Stomach (tissue), 9 donors: ENCODE results near the gene TRAPPC3. TPM values are rescaled to one million over a fixed set of nuclear protein-coding genes. Genes with fewer than 3 reads are reported as not detected.

Source experiments
- DNase-seq, 2 donors: peaks; one replicate each; pipeline versions ENCODE4 v3.0.0 to v3.0.0-alpha.2; 2013 to 2019
- H3K27ac ChIP-seq, 5 donors: fragments of 200-600 bp in 4 of 5; sonication (generic) in 4 of 5; one replicate each; pipeline ENCODE4 v1.5.1; 2013 to 2019; ENCODE audit warnings: mild to moderate bottlenecking in 1 of 5, moderate library complexity in 1 of 5
- H3K27me3 ChIP-seq, 3 donors: fragments of 200-600 bp; sonication (generic); one replicate each; pipeline ENCODE4 v1.5.1; 2017 to 2019; ENCODE audit warnings: mixed run types in 1 of 3
- H3K36me3 ChIP-seq, 4 donors: fragments of 200-600 bp; sonication (generic); 1 replicate in 3 of 4; 2 replicates in 1 of 4; pipeline ENCODE4 v1.5.1; 2016 to 2019
- H3K4me1 ChIP-seq, 4 donors: fragments of 200-600 bp; sonication (generic); one replicate each; pipeline ENCODE4 v1.5.1; 2016 to 2019
- H3K4me3 ChIP-seq, 4 donors: fragments of 200-600 bp; sonication (generic) in 3 of 4; one replicate each; pipeline ENCODE4 v1.5.1; 2016 to 2019; ENCODE audit warnings: mild to moderate bottlenecking in 1 of 4
- H3K9me3 ChIP-seq, 4 donors: fragments of 200-600 bp; sonication (generic); one replicate each; pipeline ENCODE4 v1.5.1; 2016 to 2019
- EP300 ChIP-seq: sonication (generic); formaldehyde crosslinking; IDR thresholded peaks from one replicate; pipeline ENCODE4 v1.6.1; 2017; ENCODE audit warnings: antibody characterized with exemption
- POLR2A ChIP-seq, 4 donors: fragments of 450-650 bp; IDR thresholded peaks; one replicate each; pipeline ENCODE4 v1.6.1; 2016; ENCODE audit warnings: antibody characterized with exemption in 4 of 4, control low read depth in 2 of 4, mild to moderate bottlenecking in 1 of 4, moderate library complexity in 1 of 4
- POLR2AphosphoS5 ChIP-seq, 3 donors: sonication (generic); formaldehyde crosslinking; IDR thresholded peaks; one replicate each; pipeline ENCODE4 v1.6.1; 2016; ENCODE audit warnings: antibody characterized with exemption in 3 of 3
- WGBS, 5 donors: extraction: QIAGEN DNeasy Blood & Tissue Kit in 3 of 5; methylation state at CpG; one replicate each; pipeline versions ENCODE4 v1.1.5 to v1.1.7; 2013 to 2018; 5-methylcytosine and 5-hydroxymethylcytosine counted together
- intact Hi-C: fragments of 100-400 bp; cut with DNase I; formaldehyde crosslinking; loops from one replicate; pipeline ENCODE4 v1.15.1; 2023; ENCODE audit warnings: low total_unique reads
- polyA plus RNA-seq, 3 donors: library from polyadenylated mRNA; stranded (reverse); fragments of 200-250 nt; gene quantifications; one replicate each; pipeline ENCODE4 v1.2.3, GENCODE V29; 2013
- total RNA-seq, 5 donors: library from RNA; depleted of rRNA; stranded (reverse); fragments of >200 nt; gene quantifications; one replicate each; pipeline versions ENCODE4 v1.1.0 to v1.2.3, GENCODE V29; 2014 to 2016
- TF ChIP-seq, protein P1 (sequence below), 7 experiments: fragments of 450-650 bp in 4 of 7; fragments of 200-600 bp in 3 of 7; sonication (generic) in 3 of 7; IDR thresholded peaks; one replicate each; pipeline ENCODE4 v1.5.1; 2016 to 2019; ENCODE audit warnings: antibody characterized with exemption in 7 of 7, control low read depth in 2 of 7, mild to moderate bottlenecking in 1 of 7
- donor health status: healthy with polysubstance abuse.
- donor health status: Bipolar disorder and iron deficiency.
- donor health status: healthy.

Gene TRAPPC3
- total and polyA plus RNA-seq, 8 donors, result 8.9 to 64.0 (median 60.9) TPM

DNA sequence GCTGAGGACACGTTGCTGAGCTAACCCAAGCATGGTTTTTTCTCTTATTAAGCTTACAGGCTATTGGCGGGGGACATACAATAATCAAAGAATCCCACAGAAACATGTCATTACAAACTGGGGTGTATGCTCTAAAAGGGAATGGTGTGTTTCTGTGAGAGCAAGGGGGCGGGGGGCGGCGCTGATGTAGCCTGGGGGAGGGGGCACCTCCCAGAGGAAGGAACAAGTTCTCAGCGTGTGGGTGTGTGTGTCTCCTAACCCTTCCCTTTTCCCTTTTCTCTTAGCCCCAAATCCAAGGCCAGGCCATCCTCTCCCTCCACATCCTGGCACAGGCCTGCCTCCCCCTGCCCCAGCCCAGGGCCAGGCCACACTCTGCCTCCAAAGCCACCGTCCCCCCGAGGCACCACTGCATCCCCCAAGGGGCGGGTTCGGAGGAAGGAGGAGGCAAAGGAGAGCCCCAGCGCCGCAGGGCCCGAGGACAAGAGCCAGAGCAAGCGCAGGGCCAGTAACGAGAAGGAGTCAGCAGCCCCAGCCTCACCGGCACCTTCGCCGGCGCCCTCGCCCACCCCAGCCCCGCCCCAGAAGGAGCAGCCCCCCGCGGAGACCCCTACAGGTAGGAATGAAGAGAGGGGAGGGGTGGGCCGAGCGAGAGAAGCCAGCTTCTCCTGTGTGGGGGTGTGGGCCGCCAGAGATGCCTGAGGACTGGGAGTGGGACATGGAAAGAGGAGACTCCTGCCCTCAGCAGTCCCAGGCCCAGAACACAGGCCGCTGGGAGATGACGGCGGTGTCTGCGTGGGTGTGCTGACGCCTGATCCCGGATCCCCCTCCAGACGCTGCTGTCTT lies 28.5 kb upstream of the TRAPPC3 start:
- intact Hi-C loops, result no loop called here
- no peaks in the 10 kb centered on the region for H3K9me3 ChIP-seq
- TF ChIP-seq EP300, result no peak
- TF ChIP-seq, protein P1, sequence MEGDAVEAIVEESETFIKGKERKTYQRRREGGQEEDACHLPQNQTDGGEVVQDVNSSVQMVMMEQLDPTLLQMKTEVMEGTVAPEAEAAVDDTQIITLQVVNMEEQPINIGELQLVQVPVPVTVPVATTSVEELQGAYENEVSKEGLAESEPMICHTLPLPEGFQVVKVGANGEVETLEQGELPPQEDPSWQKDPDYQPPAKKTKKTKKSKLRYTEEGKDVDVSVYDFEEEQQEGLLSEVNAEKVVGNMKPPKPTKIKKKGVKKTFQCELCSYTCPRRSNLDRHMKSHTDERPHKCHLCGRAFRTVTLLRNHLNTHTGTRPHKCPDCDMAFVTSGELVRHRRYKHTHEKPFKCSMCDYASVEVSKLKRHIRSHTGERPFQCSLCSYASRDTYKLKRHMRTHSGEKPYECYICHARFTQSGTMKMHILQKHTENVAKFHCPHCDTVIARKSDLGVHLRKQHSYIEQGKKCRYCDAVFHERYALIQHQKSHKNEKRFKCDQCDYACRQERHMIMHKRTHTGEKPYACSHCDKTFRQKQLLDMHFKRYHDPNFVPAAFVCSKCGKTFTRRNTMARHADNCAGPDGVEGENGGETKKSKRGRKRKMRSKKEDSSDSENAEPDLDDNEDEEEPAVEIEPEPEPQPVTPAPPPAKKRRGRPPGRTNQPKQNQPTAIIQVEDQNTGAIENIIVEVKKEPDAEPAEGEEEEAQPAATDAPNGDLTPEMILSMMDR (IDR thresholded peaks at IDR 0.05), result no peak
- TF ChIP-seq POLR2A (IDR thresholded peaks at IDR 0.05), result no peak
- no peak for TF ChIP-seq POLR2AphosphoS5 (IDR thresholded peaks at IDR 0.05)
- H3K27ac ChIP-seq, result peak overlapping the region in 4 of 5 donors; percentile 71 to 82 (median 78)
- no peak for DNase-seq
- H3K36me3 ChIP-seq, result peaks cover 78 to 93% (median 91%) of the 10 kb centered on the region in 4 donors
- H3K4me1 ChIP-seq, result peaks cover 24 to 61% (median 44%) of the 10 kb centered on the region in 4 donors
- H3K4me3 ChIP-seq, result peak overlapping the region in 2 of 4 donors; percentile 20 to 42
- WGBS, 5 donors, result 80 to 88% (median 83%) methylated on average over 23 to 33 of the region's 33 CpGs
- no peaks in the 10 kb centered on the region for H3K27me3 ChIP-seq

DNA sequence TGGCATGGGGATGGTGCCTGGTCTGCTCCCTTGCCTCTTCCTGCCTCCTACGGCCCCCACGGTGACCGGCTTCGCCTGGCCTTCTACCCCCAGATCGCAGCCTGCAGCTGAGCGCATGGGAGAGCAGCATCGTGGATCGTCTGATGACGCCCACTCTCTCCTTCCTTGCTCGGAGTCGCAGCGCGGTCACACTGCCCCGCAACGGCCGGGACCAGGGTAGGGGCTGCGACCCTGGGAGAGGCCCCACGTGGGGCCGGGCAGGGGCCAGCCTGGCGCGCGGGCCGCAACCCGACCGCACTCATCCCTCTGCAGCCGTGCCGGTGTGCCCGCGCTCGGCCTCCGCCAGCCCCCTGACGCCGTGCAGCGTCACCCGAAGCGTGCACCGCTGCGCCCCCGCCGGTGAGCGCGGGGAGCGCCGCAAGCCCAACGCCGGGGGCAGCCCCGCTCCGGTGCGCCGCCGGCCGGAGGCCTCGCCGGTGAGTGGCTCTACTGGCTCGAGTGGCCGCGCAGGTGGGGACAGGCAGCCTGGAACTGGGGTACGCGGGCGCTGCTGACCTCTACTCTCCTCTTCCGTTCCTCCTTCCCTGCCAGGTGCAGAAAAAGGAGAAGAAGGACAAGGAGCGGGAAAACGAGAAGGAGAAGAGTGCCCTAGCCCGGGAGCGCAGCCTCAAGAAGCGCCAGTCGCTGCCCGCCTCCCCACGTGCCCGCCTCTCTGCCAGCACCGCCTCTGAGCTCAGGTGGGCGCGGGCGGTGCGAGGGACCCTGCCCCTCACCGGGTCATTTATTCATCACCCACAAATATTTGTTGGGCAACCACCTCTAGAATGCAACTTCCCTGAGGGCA lies 27.0 kb upstream of the TRAPPC3 start:
- 80 to 92% (median 90%) methylated on average over 27 to 76 of the region's 76 CpGs for WGBS, 5 donors
- Histone ChIP-seq H3K27ac (peak overlapping the region in 4 of 5 donors; percentile 25 to 82 (median 37)), H3K27me3 (no peaks in the 10 kb centered on the region), H3K4me3 (no peak overlapping the region), H3K4me1 (peaks cover 22 to 56% (median 45%) of the 10 kb centered on the region in 4 donors), H3K9me3 (no peaks in the 10 kb centered on the region), H3K36me3 (peaks cover 92 to 100% (median 100%) of the 10 kb centered on the region in 4 donors)
- no peak for TF ChIP-seq POLR2A (IDR thresholded peaks at IDR 0.05)
- TF ChIP-seq, protein P1 (IDR thresholded peaks at IDR 0.05), result no peak
- no peak for TF ChIP-seq POLR2AphosphoS5 (IDR thresholded peaks at IDR 0.05)
- intact Hi-C loops, result no loop called here
- peak in 1 of 2 donors; percentile 26 for DNase-seq

DNA sequence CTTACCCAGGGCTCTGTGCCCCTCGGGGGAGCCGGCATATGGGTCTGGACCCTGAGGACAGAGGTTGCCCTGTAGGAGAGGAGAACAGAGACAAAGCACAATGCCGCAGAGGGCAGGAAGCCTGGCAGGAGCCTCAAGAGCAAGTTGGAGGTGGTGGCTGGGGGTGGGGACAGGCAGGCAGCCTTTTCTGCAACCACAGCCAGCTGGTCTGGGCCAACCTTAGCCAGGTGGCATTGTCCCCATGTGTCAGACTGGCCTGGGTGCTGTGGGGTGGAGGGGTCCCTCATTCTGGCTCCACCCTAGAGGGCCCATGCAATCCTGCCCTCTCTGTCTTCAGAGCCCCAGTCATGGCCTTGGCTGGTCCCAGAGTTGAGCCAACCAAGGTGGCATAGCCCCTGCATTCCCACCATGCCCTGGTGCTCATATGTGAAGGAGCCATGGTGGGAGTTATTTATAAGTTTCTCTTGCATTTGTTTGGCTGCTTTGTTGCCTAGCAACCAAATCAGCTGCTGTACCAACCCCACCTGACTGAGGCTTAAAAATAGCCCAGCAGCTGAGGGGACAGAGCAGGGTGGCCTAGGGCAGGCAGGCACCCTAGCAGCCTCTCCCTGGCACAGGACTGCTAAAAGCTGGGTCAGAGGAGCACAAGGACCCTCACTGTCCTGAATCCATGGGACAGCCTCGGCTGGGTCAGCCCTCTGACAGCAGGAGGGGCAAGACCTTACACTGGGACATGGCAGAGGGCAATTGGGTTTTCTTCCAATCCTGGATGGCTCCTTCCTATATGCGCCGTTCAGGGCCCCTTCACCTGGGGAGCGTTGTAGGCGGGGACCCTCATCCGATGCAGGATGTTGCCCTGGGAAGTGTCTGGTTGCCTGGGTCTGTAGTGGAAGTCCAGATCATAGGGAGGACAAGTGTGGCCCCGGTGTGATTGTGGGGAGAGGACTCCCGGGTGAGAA lies 26.1 kb upstream of the TRAPPC3 start:
- no peaks in the 10 kb centered on the region for H3K9me3 ChIP-seq
- TF ChIP-seq, protein P1 (IDR thresholded peaks at IDR 0.05), result no peak
- TF ChIP-seq POLR2AphosphoS5 (IDR thresholded peaks at IDR 0.05) (no peak), EP300 (no peak), POLR2A (IDR thresholded peaks at IDR 0.05) (no peak)
- intact Hi-C loops, result no loop called here
- no peak overlapping the region for H3K4me3 ChIP-seq
- peak; percentile 35 to 83 for DNase-seq
- 70 to 84% (median 78%) methylated on average over 10 to 11 of the region's 11 CpGs for WGBS, 5 donors
- H3K27me3 ChIP-seq, result no peaks in the 10 kb centered on the region
- H3K4me1 ChIP-seq, result peaks cover 22 to 56% (median 45%) of the 10 kb centered on the region in 4 donors
- peaks cover 91 to 100% (median 99%) of the 10 kb centered on the region in 4 donors for H3K36me3 ChIP-seq
- peak overlapping the region in 4 of 5 donors; percentile 25 to 82 (median 37) for H3K27ac ChIP-seq
